Esophagus mucosa (tissue), 1 donor: Measurements from ENCODE around the gene PCDHGA1. TPM values are rescaled to one million over a fixed set of nuclear protein-coding genes. Genes with fewer than 3 reads are reported as not detected.
"Not testable (repeated sequence)": the region's sequence is repeated elsewhere in the genome, so short reads cannot be mapped to it uniquely, and the experiment has no call there.

Experiments used
- ATAC-seq: fragments of 200-7000 bp; cut with Tn5 transposase; one replicate; pipeline ENCODE4 v1.9.1; 2020
- total RNA-seq: library from RNA; stranded (reverse); gene quantifications from one replicate; pipeline ENCODE4 v1.2.4, GENCODE V29; 2023
- donor health status: DM: yes; HTN: yes; CAD: no.

Gene PCDHGA1
- total RNA-seq, 1 donor from 2014 or later: 0.40 TPM

DNA sequence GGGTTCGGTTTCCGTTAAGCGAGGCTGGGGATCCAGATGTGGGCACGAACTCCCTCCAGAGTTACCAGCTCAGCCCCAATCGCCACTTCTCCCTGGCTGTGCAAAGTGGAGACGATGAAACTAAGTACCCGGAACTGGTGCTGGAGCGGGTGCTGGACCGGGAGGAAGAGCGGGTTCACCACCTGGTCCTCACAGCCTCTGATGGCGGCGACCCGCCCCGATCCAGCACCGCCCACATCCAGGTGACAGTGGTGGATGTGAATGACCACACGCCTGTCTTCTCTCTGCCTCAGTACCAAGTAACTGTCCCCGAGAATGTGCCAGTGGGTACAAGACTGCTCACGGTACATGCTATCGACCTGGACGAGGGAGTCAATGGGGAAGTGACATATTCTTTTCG, 53.0 kb downstream of the PCDHGA1 start:
- ATAC-seq: no peak

DNA sequence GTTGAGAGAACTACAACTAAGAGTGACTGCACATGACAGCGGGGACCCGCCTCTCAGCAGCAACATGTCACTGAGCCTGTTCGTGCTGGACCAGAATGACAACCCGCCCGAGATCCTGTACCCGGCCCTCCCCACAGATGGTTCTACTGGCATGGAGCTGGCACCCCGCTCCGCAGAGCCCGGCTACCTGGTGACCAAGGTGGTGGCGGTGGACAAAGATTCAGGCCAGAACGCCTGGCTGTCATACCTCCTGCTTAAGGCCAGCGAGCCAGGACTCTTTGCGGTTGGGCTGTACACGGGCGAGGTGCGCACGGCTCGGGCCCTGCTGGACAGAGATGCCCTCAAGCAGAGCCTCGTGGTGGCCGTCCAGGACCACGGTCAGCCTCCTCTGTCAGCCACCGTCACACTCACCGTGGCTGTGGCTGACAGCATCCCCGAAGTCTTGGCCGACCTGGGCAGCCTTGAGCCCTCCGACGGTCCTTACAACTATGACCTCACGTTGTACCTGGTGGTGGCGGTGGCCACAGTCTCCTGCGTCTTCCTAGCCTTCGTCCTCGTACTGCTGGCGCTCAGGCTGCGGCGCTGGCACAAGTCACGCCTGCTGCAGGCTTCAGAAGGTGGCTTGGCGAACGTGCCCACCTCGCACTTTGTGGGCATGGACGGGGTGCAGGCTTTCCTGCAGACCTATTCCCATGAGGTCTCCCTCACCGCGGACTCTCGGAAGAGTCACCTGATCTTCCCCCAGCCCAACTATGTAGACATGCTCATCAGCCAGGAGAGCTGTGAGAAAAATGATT, 54.4 kb downstream of the PCDHGA1 start:
- ATAC-seq: no peak

DNA sequence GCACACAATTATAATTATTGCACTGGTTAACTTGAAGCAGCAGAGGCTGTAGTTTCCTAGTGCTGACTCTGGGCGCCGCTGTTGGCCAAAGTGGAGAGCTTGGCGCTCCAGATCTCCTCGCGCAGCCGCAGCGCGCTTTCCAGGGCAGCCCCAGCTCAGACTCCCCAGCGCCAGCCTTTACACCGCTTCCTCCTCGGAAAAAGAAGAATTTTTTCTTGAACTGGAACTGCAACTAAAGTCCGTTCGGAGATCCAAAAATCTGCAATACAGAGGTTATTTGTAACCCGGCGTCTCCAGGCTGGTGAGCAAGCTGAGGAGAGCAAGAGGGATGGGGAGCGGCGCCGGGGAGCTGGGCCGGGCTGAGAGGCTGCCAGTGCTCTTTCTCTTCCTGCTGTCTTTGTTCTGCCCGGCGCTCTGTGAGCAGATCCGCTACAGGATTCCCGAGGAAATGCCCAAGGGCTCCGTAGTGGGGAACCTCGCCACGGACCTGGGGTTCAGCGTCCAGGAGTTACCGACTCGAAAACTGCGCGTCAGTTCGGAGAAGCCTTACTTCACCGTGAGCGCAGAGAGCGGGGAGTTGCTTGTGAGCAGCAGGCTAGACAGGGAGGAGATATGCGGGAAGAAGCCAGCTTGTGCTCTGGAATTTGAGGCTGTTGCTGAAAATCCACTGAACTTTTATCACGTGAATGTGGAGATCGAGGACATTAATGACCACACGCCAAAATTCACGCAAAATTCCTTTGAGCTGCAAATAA, 57.4 kb downstream of the PCDHGA1 start, which contains the start of gene PCDHGB4:
TSS of gene PCDHGB4 (plus strand) at position 142 of the 755 bp plus-strand sequence. CDS start at position 329, 187 bp downstream.
- peak; percentile 47 for ATAC-seq

DNA sequence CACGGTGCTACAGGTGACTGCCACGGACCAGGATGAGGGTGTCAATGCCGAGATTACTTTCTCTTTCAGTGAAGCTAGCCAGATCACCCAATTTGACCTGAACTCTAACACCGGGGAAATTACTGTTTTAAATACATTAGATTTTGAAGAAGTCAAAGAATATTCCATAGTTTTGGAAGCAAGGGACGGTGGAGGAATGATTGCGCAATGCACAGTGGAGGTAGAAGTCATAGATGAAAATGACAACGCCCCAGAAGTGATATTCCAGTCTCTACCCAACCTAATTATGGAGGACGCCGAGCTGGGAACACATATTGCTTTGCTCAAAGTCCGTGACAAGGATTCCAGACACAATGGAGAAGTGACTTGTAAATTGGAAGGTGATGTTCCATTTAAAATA, 58.3 kb downstream of the PCDHGA1 start:
- no peak for ATAC-seq

DNA sequence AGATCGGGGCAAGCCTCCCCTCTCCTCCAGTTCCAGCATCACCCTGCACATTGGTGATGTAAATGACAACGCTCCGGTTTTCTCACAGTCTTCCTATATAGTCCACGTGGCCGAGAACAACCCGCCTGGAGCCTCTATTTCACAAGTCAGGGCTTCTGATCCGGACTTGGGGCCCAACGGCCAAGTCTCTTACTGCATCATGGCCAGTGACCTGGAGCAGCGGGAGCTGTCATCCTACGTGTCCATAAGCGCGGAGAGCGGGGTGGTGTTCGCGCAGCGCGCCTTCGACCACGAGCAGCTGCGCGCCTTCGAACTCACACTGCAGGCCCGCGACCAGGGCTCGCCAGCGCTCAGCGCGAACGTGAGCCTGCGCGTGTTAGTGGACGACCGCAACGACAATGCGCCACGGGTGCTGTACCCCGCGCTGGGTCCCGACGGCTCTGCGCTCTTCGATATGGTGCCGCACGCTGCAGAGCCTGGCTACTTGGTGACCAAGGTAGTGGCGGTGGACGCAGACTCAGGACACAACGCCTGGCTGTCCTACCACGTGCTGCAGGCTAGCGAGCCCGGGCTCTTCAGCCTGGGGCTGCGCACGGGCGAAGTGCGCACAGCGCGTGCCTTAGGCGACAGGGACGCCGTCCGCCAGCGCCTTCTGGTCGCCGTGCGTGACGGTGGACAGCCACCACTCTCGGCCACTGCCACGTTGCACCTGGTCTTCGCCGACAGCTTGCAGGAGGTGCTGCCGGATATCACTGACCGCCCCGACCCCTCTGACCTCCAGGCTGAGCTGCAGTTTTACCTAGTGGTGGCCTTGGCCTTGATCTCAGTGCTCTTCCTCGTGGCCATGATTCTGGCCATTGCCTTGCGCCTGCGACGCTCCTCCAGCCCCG, 59.1 kb downstream of the PCDHGA1 start:
- no peak for ATAC-seq

DNA sequence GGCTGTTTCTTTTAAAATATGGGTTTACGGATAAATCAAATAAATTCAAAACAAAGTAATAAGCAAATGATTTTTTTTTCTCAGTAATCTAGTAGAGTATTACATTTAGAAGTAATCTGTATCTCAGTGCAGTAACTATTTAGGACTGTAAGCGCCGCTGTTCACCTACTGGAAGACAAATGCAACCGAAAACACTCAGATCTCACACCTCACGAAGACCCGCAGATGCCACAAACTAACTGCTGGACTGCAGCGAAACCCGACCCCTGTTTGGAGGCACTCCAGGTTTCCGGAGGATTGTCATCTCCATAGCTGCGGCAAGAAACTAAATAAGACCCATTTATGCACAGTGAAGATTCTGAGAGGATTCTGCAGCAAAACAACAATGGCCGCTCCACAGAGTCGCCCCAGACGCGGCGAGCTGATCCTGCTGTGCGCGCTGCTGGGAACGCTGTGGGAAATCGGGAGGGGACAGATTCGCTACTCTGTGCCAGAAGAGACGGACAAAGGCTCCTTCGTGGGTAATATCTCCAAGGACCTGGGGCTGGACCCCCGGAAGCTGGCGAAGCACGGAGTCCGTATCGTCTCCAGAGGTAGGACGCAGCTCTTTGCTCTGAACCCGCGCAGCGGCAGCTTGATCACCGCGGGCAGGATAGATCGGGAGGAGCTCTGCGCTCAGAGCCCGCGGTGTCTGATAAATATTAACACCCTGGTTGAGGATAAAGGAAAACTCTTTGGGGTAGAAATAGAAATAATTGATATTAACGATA, 62.3 kb downstream of the PCDHGA1 start, which contains the start of gene PCDHGA8:
TSS of gene PCDHGA8 (plus strand) at position 205 of the 770 bp plus-strand sequence. CDS start at position 386, 181 bp downstream.
- no peak for ATAC-seq

DNA sequence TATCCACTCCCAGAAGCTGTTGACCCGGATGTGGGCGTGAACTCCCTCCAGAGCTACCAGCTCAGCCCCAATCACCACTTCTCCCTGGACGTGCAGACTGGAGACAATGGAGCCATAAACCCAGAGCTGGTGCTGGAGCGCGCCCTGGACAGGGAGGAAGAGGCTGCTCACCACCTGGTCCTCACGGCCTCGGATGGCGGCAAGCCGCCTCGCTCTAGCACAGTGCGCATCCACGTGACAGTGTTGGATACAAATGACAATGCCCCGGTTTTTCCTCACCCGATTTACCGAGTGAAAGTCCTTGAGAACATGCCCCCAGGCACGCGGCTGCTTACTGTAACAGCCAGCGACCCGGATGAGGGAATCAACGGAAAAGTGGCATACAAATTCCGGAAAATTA, 63.0 kb downstream of the PCDHGA1 start:
- no peak for ATAC-seq

DNA sequence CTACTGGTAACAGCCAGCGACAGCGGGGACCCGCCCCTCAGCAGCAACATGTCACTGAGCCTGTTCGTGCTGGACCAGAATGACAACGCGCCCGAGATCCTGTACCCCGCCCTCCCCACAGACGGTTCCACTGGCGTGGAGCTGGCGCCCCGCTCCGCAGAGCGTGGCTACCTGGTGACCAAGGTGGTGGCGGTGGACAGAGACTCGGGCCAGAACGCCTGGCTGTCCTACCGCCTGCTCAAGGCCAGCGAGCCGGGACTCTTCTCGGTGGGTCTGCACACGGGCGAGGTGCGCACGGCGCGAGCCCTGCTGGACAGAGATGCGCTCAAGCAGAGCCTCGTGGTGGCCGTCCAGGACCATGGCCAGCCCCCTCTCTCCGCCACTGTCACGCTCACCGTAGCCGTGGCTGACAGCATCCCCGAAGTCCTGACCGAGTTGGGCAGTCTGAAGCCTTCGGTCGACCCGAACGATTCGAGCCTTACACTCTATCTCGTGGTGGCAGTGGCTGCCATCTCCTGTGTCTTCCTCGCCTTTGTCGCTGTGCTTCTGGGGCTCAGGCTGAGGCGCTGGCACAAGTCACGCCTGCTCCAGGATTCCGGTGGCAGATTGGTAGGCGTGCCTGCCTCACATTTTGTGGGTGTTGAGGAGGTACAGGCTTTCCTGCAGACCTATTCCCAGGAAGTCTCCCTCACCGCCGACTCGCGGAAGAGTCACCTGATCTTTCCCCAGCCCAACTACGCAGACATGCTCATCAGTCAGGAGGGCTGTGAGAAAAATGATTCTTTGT, 64.3 kb downstream of the PCDHGA1 start:
- ATAC-seq: not testable (repeated sequence)

DNA sequence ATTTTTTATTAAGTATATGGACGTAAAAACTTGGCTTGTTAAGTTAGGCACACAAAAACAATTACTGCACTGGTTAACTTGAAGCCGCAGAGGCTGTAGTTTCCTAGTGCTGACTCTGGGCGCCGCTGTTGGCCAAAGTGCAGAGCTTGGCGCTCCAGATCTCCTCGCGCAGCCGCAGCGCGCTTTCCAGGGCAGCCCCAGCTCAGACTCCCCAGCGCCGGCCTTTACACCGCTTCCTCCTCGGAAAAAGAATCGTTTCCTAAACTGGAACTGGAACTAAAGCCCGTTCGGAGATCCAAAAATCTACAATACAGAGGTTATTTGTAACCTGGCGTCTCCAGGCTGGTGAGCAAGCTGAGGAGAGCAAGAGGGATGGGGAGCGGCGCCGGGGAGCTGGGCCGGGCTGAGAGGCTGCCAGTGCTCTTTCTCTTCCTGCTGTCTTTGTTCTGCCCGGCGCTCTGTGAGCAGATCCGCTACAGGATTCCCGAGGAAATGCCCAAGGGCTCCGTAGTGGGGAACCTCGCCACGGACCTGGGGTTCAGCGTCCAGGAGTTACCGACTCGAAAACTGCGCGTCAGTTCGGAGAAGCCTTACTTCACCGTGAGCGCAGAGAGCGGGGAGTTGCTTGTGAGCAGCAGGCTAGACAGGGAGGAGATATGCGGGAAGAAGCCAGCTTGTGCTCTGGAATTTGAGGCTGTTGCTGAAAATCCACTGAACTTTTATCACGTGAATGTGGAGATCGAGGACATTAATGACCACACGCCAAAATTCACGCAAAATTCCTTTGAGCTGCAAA, 67.6 kb downstream of the PCDHGA1 start, which contains the start of gene PCDHGB5:
TSS of gene PCDHGB5 (plus strand) at position 192 of the 796 bp plus-strand sequence. CDS start at position 373, 181 bp downstream.
- peak; percentile 78 for ATAC-seq

DNA sequence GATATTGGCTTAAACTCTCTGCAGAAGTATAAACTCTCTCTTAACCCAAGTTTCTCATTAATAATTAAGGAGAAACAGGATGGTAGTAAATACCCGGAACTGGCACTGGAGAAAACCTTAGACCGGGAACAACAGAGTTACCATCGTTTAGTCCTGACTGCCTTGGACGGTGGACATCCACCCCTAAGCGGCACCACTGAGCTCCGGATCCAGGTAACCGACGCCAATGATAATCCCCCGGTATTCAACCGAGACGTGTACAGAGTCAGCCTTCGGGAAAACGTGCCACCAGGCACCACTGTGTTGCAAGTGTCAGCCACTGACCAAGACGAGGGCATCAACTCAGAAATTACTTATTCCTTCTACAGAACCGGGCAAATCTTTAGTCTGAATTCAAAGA, 68.3 kb downstream of the PCDHGA1 start:
- no peak for ATAC-seq

DNA sequence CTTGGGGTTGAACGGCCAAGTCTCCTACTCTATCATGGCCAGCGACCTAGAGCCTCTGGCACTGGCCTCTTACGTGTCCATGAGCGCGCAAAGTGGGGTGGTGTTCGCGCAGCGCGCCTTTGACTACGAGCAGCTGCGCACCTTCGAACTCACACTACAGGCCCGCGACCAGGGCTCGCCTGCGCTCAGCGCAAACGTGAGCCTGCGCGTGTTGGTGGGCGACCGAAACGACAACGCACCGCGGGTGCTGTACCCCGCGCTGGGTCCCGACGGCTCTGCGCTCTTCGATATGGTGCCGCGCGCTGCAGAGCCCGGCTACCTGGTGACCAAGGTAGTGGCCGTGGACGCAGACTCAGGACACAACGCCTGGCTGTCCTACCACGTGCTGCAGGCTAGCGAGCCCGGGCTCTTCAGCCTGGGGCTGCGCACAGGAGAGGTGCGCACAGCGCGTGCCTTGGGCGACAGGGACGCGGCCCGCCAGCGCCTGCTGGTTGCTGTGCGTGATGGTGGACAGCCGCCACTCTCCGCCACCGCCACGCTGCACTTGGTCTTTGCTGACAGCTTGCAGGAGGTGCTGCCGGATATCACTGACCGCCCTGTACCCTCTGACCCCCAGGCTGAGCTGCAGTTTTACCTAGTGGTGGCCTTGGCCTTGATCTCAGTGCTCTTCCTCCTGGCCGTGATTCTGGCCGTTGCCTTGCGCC, 69.4 kb downstream of the PCDHGA1 start:
- ATAC-seq: no peak

DNA sequence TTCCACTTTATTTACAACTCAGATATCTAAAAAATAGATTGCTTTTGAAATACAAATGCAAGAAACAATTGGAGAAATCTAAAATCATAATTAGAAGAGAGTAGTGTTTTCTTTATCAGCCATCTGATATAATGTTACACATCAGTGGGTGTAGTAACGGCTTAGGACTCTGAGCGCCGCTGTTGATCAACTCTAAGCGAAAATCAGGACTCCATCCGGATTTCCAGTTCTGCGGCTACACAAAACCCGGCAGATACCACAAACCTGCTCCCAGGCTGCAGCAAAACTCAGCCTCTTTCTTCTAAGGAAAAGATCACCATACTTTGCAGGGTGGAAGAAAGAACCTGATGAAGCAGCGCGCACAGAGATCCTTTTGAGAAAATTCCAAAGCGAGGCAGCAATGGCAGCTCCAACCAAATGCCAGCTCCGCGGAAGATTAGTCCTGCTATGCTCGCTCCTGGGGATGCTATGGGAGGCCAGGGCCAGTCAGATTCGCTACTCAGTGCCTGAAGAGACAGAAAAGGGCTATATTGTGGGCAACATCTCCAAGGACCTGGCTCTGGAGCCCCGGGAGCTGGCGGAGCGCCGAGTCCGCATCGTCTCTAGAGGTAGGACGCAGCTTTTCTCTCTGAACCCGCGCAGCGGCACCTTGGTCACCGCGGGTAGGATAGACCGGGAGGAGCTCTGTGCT, 72.4 kb downstream of the PCDHGA1 start, which contains the start of gene PCDHGA9:
TSS of gene PCDHGA9 (plus strand) at position 226 of the 691 bp plus-strand sequence. CDS start at position 401, 175 bp downstream.
- no peak for ATAC-seq

DNA sequence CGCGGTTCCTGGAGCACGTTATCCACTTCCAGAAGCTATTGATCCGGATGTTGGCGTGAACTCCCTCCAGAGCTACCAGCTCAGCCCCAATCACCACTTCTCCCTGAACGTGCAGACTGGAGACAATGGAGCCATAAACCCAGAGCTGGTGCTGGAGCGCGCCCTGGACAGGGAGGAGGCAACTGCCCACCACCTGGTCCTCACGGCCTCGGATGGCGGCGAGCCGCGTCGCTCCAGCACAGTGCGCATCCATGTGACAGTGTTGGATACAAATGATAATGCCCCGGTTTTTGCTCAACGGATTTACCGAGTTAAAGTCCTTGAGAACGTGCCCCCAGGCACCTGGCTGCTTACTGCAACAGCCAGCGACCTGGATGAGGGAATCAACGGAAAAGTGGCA, 73.1 kb downstream of the PCDHGA1 start:
- ATAC-seq: no peak

DNA sequence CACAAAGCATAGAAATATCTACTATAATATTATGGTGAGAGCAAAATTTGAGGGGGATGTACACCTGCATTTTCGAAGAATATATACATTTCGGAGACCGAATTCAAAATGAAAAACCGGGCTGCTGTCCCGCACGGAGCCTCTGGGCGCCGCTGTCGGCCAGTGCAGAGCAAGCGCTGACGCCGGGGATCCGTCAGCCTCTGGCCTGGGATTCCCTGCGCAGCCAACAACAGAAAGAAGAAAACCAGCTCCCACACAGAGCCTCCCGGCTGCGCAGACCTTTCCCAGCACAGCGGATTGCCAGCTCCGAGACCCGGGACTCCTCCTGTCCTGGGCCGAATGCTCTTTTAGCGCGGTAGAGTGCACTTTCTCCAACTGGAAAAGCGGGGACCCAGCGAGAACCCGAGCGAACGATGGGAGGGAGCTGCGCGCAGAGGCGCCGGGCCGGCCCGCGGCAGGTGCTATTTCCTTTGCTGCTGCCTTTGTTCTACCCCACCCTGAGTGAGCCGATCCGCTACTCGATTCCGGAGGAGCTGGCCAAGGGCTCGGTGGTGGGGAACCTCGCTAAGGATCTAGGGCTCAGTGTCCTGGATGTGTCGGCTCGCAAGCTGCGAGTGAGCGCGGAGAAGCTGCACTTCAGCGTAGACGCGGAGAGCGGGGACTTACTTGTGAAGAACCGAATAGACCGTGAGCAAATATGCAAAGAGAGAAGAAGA, 77.6 kb downstream of the PCDHGA1 start, which contains the start of gene PCDHGB6:
TSS of gene PCDHGB6 (plus strand) at position 232 of the 716 bp plus-strand sequence. CDS start at position 414, 182 bp downstream.
- ATAC-seq: peak; percentile 50

DNA sequence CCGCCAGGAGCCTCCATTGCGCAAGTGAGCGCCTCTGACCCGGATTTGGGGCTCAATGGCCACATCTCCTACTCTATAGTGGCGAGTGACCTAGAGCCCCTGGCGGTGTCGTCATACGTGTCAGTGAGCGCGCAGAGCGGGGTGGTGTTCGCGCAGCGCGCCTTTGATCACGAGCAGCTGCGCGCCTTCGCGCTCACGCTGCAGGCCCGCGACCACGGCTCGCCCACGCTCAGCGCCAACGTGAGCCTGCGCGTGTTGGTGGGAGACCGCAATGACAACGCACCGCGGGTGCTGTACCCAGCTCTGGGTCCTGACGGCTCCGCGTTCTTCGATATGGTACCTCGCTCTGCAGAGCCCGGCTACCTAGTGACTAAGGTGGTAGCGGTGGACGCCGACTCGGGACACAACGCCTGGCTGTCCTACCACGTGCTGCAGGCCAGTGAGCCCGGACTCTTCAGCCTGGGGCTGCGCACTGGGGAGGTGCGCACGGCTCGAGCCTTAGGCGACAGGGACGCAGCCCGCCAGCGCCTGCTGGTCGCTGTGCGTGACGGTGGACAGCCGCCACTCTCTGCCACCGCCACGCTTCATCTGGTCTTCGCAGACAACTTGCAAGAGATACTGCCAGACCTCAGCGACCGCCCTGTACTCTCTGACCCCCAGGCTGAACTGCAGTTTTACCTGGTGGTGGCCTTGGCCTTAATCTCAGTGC, 79.4 kb downstream of the PCDHGA1 start:
- no peak for ATAC-seq

DNA sequence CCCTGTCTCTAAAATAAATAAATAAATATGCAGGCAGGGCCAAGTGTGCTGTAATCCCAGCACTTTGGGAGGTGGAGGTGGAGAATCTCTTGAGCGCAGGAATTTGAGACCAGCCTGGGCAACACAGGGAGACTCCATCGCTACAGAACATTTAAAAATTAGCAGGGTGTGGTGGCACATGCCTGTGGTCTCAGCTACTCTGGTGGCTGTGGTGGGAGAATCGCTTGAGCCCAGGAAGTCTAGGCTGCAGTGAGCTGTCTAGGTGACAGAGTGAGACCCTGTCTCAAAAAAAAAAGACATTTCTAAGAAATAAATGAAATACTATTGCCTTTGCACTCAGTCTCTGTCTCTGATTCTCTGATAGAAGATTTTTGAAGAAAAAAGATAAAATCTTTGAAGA, 81.3 kb downstream of the PCDHGA1 start:
- ATAC-seq: no peak
